ENCODE data around the gene IPO13. TPM values are rescaled to one million over a fixed set of nuclear protein-coding genes. Genes with fewer than 3 reads are reported as not detected.

The IPO13 gene
- total and polyA plus RNA-seq, 2 donors from 2014 or later: 33.8 to 56.1 TPM

DNA sequence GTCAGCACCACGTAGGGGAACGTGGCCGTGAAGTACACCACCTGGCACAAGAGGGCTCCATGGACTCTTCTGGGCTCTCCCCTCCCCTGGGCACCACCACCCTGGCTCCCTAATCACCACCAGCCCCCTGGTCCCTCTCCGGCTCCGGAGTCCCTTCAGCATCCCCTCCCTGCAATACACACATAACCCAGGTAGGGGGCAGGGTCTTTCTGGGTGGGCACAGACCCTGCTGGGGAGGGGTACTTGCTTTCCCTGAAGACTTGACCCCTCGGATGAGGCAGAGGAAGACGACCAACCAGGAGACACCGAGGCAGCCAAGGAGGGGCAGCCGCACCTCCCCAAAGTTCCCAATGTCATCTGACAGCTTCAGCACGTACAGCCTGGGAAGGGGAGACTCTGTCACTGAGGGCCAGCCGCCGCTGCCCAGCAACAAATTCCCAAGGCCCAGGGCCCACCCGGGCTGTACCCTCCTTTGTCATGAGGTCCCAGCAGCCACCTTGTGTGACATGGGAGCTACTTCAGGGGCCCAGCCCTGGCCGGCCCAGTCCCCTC, 55.9 kb downstream of the IPO13 start:
- no peaks in the 10 kb centered on the region for H3K27me3 ChIP-seq (ENCODE audit: control insufficient read depth, insufficient read depth, low read length)
- FAIRE-seq (no peak), DNase-seq (no peak)
- TF ChIP-seq, protein P1, sequence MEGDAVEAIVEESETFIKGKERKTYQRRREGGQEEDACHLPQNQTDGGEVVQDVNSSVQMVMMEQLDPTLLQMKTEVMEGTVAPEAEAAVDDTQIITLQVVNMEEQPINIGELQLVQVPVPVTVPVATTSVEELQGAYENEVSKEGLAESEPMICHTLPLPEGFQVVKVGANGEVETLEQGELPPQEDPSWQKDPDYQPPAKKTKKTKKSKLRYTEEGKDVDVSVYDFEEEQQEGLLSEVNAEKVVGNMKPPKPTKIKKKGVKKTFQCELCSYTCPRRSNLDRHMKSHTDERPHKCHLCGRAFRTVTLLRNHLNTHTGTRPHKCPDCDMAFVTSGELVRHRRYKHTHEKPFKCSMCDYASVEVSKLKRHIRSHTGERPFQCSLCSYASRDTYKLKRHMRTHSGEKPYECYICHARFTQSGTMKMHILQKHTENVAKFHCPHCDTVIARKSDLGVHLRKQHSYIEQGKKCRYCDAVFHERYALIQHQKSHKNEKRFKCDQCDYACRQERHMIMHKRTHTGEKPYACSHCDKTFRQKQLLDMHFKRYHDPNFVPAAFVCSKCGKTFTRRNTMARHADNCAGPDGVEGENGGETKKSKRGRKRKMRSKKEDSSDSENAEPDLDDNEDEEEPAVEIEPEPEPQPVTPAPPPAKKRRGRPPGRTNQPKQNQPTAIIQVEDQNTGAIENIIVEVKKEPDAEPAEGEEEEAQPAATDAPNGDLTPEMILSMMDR (IDR thresholded peaks at IDR 0.05; ENCODE audit: borderline replicate concordance, extremely low read depth, insufficient read depth): no peak
- H3K4me1 ChIP-seq (ENCODE audit: control insufficient read depth in 2 of 3, insufficient read depth in 2 of 3, low read depth in 1 of 3, low read length in 3 of 3): peaks cover 0 to 5% (median 0%) of the 10 kb centered on the region in 3 donors
- no peaks in the 10 kb centered on the region for H3K9me3 ChIP-seq (ENCODE audit: control insufficient read depth in 2 of 3, insufficient read depth in 1 of 3, low read length in 3 of 3)
- no peak overlapping the region for H3K9ac ChIP-seq (ENCODE audit: low read length in 3 of 3)
- H3K27ac ChIP-seq (ENCODE audit: low read depth in 2 of 2, low read length in 2 of 2): no peak overlapping the region
- H3K36me3 ChIP-seq (ENCODE audit: control insufficient read depth in 2 of 3, insufficient read depth in 3 of 3, low read length in 3 of 3): no peaks in the 10 kb centered on the region
- intact Hi-C loops (cut with DNase I): no loop called here
- H3K4me3 ChIP-seq (ENCODE audit: low read length in 3 of 3): no peak overlapping the region

DNA sequence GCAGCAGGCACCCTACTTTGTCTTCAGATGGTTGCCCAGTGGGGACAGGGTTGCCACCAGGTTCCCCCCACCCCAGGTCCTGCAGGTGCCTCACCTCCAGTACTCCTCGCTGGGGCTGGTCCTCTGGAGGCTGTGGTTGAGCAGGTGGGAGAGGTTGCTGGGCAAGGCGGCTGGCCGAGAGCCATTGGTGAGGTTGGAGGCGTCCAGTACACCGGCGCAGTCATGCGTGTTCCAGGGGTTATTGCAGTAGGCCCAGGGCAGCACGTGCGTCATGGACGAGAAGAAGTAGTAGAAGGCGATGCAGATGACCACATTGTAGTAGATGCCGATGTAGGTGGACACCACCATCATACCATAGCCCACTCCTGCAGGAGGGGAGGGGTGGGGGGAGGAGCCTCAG, 61.5 kb downstream of the IPO13 start:
- no peak overlapping the region for H3K27ac ChIP-seq (ENCODE audit: low read depth in 2 of 2, low read length in 2 of 2)
- intact Hi-C loops (cut with DNase I): no loop called here
- no peak overlapping the region for H3K4me3 ChIP-seq (ENCODE audit: low read length in 3 of 3)
- no peak for FAIRE-seq
- no peaks in the 10 kb centered on the region for H3K27me3 ChIP-seq (ENCODE audit: control insufficient read depth, insufficient read depth, low read length)
- no peaks in the 10 kb centered on the region for H3K9me3 ChIP-seq (ENCODE audit: control insufficient read depth in 2 of 3, insufficient read depth in 1 of 3, low read length in 3 of 3)
- H3K36me3 ChIP-seq (ENCODE audit: control insufficient read depth in 2 of 3, insufficient read depth in 3 of 3, low read length in 3 of 3): no peaks in the 10 kb centered on the region
- H3K4me1 ChIP-seq (ENCODE audit: control insufficient read depth in 2 of 3, insufficient read depth in 2 of 3, low read depth in 1 of 3, low read length in 3 of 3): peaks cover 0 to 3% (median 0%) of the 10 kb centered on the region in 3 donors
- no peak for DNase-seq
- TF ChIP-seq, protein P1 (IDR thresholded peaks at IDR 0.05; ENCODE audit: borderline replicate concordance, extremely low read depth, insufficient read depth): no peak
- no peak overlapping the region for H3K9ac ChIP-seq (ENCODE audit: low read length in 3 of 3)

DNA sequence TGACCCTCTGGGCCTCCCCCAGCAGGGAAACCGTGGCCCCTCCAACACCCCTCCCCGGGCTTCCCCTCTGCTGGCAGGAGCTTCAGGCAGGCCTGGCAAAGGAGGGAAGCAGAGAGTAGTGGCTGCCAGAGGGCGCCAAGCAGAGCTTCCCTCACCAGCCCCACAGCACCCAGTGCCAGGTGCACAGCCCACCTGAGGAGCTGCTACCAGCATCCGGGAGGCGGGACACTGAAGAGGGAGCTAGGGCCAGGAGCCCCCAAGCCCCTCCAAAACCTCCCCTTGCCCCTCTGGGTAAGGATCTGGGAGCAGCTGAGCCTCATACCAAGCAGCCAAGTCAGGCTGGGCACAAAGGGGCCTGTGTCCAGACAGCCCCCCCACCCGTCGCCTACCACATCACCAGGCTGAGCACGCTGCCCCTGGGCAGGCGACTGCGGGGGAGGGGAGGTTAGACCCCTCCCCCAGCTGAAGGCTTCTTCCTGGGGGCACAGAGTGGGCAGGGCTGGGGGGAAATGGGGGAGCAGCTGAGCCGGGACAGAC, 64.3 kb downstream of the IPO13 start:
- intact Hi-C loops (cut with DNase I): no loop called here
- no peak for DNase-seq

More for the DNA sequence above, 64.3 kb downstream of the IPO13 start:
- Histone ChIP-seq H3K9ac (ENCODE audit: low read length in 3 of 3) (no peak overlapping the region), H3K4me3 (ENCODE audit: low read length in 3 of 3) (no peak overlapping the region), H3K4me1 (ENCODE audit: control insufficient read depth in 2 of 3, insufficient read depth in 2 of 3, low read depth in 1 of 3, low read length in 3 of 3) (peaks cover 0 to under 1% (median 0%) of the 10 kb centered on the region in 3 donors), H3K36me3 (ENCODE audit: control insufficient read depth in 2 of 3, insufficient read depth in 3 of 3, low read length in 3 of 3) (no peaks in the 10 kb centered on the region), H3K9me3 (ENCODE audit: control insufficient read depth in 2 of 3, insufficient read depth in 1 of 3, low read length in 3 of 3) (no peaks in the 10 kb centered on the region), H3K27me3 (ENCODE audit: control insufficient read depth, insufficient read depth, low read length) (no peaks in the 10 kb centered on the region), H3K27ac (ENCODE audit: low read depth in 2 of 2, low read length in 2 of 2) (no peak overlapping the region)
- no peak for FAIRE-seq
- TF ChIP-seq, protein P1 (IDR thresholded peaks at IDR 0.05; ENCODE audit: borderline replicate concordance, extremely low read depth, insufficient read depth): no peak

All from kidney (tissue), 14 donors.